Measurements from ENCODE around the gene RPRML.

Gene RPRML

DNA sequence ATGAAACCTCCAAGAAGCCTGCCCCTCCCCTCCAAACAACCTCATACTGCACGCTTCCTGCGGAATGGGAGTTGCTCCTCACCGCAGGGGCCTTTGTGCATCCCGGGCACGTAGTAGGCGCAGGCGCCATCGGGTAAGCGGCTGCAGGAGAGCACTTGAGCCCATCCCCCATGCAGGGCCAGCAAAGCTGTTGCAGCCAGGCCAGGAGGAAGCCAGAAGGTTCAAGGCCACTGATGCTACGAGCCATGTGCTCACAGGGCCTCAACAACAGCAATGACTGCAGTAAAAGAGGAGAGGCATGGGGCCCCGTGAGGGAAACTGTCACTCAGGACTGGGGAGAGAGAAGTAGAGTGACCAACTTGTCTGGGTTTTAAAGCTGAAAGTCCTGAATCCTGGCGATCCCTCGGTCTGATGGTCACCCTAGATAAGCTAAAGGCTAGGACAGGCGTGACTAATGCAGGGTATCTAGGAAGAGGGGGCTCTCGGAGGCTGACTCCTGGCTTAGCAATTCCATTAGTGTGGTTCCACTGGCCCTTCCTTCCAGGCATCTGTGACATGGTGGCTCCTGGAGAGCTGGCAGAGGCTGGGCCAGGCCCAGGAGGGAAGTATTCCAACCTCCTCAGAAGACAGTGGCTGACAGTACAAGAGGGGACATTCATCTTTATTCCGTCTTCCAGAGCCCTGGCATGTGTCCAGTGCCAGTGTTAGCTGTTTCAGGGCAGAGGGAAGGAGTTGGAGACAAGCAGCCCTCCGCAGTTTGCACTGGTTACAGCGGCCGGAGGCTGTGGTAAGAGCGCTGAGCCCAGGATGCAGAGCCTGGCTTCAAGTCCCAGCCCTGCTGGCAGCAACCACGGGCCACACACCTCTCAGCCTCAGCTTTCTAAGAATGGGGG lies 35.3 kb downstream of the RPRML start:
- peak; percentile 11 for DNase-seq

DNA sequence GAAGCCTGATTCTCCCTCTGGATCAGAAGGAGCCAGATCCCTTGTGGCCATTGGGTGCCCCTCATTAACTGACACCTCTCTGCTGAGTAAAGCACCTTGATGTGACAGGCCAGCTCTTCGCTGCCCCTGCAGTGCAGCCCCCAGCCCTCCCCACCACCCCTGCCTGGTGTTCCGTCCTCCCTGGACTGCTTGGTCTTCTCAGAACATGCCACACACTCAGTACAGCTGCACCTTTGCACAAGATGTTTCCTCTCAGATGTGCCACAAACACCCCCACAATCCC lies 35.9 kb downstream of the RPRML start:
- no peak for DNase-seq

DNA sequence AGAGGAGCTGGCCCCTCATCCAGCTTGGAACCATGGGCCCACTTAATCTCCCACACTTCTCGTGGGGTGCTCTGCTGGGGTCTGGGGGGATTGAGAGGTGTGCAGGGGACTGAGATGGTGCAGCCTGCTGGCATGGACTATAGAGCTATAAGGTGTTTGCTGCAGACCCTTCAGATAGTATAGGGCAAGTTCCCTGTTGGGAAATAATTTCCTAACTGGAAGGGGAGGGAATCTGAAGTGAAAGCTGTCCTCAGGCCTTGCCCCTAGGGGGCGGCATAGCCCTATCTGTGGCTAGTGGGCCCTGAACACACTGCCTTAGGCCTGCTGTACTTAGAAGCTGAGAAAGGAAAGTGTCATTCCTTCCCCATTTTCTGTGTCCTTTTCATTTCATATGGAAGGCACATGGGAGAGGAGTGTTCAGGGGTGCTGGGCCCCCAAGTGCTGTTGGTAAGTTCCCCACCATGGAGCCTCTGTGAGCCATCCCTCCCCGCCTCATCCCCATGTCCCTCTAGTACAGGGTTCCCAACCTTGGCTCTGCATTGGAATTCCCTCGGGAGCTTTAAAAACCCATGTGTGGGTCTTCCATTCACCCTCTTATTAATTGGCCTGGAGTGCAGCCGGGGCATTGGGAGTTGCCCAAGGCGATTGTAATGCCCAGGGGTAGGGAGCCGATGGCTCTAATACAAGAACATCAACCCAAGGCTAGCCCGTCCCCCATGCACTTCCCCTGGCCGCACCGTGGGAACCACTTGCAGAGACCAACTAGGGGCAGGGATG lies 36.4 kb downstream of the RPRML start:
- peak; percentile 37 for DNase-seq

DNA sequence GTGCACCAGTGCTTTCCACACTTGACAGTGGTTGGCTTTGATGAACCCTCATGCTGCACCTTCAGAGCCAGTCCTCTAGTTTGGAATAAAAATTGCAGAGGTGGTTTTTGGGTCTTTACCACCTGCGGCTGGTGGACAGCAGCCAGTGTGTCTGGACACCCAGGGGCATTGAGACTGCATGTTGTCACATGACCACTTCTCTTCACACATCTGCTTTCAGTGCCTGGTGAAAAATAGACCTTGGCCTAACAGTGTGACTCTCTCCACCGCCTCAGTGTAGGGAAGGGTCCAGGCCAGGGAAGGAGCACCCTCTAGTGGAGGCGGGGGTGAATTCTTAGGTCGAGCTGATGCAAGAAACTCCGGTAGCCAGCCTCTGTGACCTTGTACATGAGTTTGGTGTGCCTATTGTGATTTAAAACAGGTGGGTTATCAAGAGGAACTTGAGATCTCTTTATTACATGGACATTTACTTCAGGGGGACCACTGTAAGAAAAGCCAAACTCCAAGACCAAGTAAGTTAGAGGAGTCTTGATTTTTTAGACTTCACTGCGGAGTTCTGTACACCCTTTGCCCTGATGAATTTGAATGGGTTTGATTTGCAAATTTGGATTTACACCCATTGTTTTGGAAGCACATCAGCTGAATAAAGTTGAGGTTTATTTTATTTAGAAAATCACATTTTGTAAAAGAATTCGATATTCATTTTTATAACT lies 38.2 kb downstream of the RPRML start:
- DNase-seq: peak; percentile 42

DNA sequence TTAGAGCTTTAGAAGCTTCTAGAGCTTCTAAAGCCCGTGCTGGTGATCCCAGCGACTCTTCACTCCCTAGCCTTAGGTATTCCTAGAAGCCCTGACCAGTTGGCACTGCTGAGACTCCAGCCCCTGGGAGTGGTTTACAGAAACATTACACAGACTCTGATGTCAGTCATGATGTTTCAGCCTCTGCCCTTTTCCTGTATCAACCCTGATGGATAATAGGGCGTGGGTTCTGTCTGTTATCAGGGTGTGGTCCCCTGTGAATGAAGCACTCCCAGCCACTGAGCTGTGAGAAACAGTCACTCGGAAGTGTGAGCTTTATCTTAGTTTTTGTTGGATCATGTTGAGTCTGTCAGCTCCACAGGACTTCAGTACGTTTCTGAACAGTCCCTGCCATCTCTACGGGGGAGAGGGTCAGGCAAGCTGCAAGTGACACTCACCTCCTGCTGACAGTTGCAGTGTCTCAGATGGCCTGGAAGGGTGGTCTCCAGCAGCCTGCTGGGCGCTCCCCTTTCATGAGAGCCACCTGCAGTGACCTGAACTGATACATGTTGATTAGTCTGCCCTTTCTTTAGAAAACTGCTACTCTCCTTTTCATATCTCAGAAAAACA lies 43.3 kb downstream of the RPRML start:
- no peak for DNase-seq

DNA sequence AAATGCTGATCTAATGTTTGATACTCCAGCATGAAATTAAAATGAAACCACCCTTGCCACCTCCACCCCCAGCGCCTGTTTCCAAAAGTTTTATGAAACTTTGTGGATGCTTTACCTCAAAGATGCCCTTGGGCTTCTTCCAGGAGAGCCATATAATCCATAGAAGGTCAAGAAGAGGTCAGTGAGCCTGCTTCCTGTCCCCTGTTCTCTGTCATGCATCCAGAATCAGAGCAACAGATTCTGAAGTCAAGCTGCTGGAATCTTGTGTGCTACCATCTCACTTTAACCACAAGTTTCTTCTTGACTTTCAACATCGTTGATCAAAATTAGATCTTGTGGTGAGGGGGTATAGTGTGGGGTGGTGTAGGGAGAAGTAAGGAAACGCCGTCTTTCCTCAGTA lies 47.5 kb downstream of the RPRML start:
- no peak for DNase-seq

DNA sequence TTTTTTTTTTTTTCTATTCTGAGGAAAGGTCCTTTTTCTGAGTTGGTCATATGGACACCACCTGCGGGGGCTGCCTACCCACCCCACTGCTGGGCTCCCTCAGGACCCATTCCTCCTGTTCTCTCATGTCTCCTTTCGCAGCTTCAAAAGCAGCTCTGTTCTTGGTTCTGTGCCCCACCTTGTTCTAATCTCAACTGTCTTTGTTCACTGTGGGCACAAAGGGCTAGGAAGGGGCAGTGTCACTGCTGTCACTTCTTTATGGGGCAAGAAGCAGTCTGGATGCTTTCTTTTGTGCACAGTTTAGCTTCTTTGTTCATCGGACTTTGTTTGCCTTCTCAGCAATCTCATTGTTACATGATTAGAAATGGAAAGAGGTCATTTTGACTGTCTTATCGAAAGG lies 49.0 kb downstream of the RPRML start:
- no peak for DNase-seq

DNA sequence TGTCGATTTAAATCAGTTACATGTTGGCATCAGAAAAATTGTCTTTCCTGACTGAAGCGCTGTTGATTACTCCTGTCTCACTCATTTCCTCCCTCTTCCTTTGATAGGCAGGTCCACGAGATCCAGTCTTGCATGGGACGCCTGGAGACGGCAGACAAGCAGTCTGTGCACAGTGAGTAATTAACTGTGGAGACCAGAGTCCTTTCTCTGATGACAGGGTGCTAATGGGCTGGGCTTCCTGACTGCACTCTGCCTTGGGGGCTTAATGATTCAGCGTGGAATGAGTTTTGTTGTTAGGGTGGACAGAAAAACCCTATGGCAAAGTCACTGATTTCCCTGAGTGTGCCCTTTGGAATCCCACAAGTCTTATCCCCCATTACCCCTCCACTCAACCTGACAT lies 49.6 kb downstream of the RPRML start:
- no peak for DNase-seq

DNA sequence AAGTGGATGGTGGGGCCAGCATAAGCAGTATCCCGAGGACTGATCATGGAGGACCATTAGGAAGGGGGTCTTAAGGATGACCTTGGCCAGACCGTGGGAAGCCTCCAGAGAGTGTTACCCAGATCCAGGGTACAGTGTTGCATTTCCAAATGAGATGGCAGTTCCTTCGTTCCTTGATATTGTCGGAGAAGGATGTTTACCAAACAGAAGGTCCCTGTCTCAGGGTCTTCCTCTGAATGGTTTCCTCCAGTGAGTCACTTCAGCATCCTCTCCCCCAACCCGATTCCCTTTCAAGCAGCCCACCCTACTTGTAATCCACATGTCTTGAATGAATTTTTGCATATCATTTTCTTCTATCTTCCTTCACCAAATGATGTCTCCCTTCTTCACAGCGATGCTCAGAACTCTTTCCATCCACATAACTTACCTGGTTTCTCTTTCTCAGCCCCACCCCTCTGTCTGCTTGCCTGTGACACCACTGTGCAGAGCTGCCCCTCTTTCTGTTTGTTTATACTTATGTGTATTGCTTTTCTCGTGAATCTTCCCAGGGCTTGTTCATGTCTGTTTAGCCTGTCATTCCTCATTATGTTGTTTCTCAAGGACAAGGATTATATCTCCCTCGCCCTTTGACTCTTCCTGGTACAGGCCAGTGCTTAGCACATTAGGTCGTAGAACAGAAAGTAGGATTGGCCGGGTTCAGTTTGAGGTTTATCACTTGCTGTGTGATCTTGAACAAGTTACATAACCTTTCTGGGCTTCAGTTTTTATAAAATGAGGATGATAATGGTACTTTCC lies 50.4 kb downstream of the RPRML start:
- DNase-seq: no peak

All from DMS153 (cell line).